Astrocyte (in vitro differentiated cells and primary cell): ENCODE data around the gene WASF1. TPM values are rescaled to one million over a fixed set of nuclear protein-coding genes. Genes with fewer than 3 reads are reported as not detected.

Source experiments
- DNase-seq: peaks from one replicate; pipeline ENCODE4 v3.0.0-alpha.2; 2010; ENCODE audit warnings: low read depth
- FAIRE-seq: peaks from 2 replicates; lab custom pipeline; 2011; peaks lifted over from hg19 to GRCh38; lab: Jason Lieb, UNC
- H2AFZ ChIP-seq: 2 replicates; pipeline ENCODE4 v1.6.0; 2012; ENCODE audit warnings: low read depth, low read length, inconsistent platforms
- H3K27ac ChIP-seq: 2 replicates; pipeline ENCODE4 v1.5.1; 2011; ENCODE audit warnings: low read depth, low read length, inconsistent platforms
- H3K27me3 ChIP-seq: 2 replicates; pipeline ENCODE4 v1.6.0; 2011; ENCODE audit warnings: low read length, inconsistent platforms; ENCODE audit not compliant: insufficient read depth
- H3K36me3 ChIP-seq: 2 replicates; pipeline ENCODE4 v1.5.1; 2011; ENCODE audit warnings: low read length, inconsistent platforms; ENCODE audit not compliant: insufficient read depth
- H3K4me1 ChIP-seq: 2 replicates; pipeline ENCODE4 v1.5.1; 2011; ENCODE audit warnings: low read length, inconsistent platforms; ENCODE audit not compliant: insufficient read depth
- H3K4me2 ChIP-seq: 2 replicates; pipeline ENCODE4 v1.6.0; 2012; ENCODE audit warnings: low read length, inconsistent platforms
- H3K4me3 ChIP-seq: 2 replicates; pipeline ENCODE4 v1.5.1; 2011; ENCODE audit warnings: low read depth, mild to moderate bottlenecking, low read length, inconsistent platforms; ENCODE audit not compliant: insufficient read depth
- H3K79me2 ChIP-seq: 2 replicates; pipeline ENCODE4 v1.6.0; 2012; ENCODE audit warnings: mild to moderate bottlenecking, low read length, inconsistent platforms; ENCODE audit not compliant: insufficient read depth
- H3K9ac ChIP-seq: 2 replicates; pipeline ENCODE4 v1.6.0; 2012; ENCODE audit warnings: mild to moderate bottlenecking, low read length, inconsistent platforms
- H3K9me3 ChIP-seq: 2 replicates; pipeline ENCODE4 v1.5.1; 2012; ENCODE audit warnings: low read depth, mild to moderate bottlenecking, low read length, inconsistent platforms; ENCODE audit not compliant: insufficient read depth
- H4K20me1 ChIP-seq: 2 replicates; pipeline ENCODE4 v1.6.0; 2012; ENCODE audit warnings: low read length, inconsistent platforms; ENCODE audit not compliant: insufficient read depth
- H3K27ac Mint-ChIP-seq: one replicate; pipeline ENCODE4 v1.8.0; 2021; ENCODE audit warnings: mild to moderate bottlenecking, mixed read lengths; ENCODE audit not compliant: unreplicated experiment
- H3K27me3 Mint-ChIP-seq: one replicate; pipeline ENCODE4 v1.8.0; 2021; ENCODE audit warnings: low read depth, mixed read lengths; ENCODE audit not compliant: unreplicated experiment
- H3K36me3 Mint-ChIP-seq: one replicate; pipeline ENCODE4 v1.8.0; 2021; ENCODE audit warnings: low read depth, mixed read lengths; ENCODE audit not compliant: unreplicated experiment
- H3K4me1 Mint-ChIP-seq: one replicate; pipeline ENCODE4 v1.8.0; 2021; ENCODE audit warnings: low read depth, mixed read lengths; ENCODE audit not compliant: unreplicated experiment
- H3K4me3 Mint-ChIP-seq: one replicate; pipeline ENCODE4 v1.8.0; 2021; ENCODE audit warnings: mild to moderate bottlenecking, moderate library complexity, mixed read lengths; ENCODE audit not compliant: unreplicated experiment
- H3K9me3 Mint-ChIP-seq: one replicate; pipeline ENCODE4 v1.8.0; 2021; ENCODE audit warnings: mild to moderate bottlenecking, mixed read lengths; ENCODE audit not compliant: unreplicated experiment
- CTCF ChIP-seq: IDR thresholded peaks from 2 replicates; pipeline ENCODE4 v1.5.1; 2011; ENCODE audit warnings: low read depth, mild to moderate bottlenecking, inconsistent platforms, low read length, moderate library complexity; ENCODE audit not compliant: insufficient read depth
- EZH2 ChIP-seq: IDR thresholded peaks from 2 replicates; pipeline ENCODE4 v1.6.1; 2012; ENCODE audit warnings: mild to moderate bottlenecking, low read length, inconsistent platforms; ENCODE audit not compliant: insufficient read depth
- total RNA-seq: library from RNA; stranded (reverse); gene quantifications from 2 replicates; pipeline ENCODE4 v1.2.1, GENCODE V29; 2021

WASF1 gene
- total RNA-seq, 1 donor from 2014 or later = 29.3 TPM

- H3K9me3 ChIP-seq = no peaks in the 10 kb centered on the region
- H3K27ac ChIP-seq = no peak overlapping the region
- H3K36me3 ChIP-seq = no peaks in the 10 kb centered on the region
- no peak overlapping the region for H3K4me3 ChIP-seq
- Mint-ChIP-seq H3K9me3 (no peaks in the 10 kb centered on the region), H3K27ac (peak overlapping the region; percentile 94), H3K4me1 (peaks cover 5% of the 10 kb centered on the region), H3K36me3 (peaks cover 10% of the 10 kb centered on the region), H3K4me3 (no peak overlapping the region), H3K27me3 (no peaks in the 10 kb centered on the region)
- no peak overlapping the region for H3K9ac ChIP-seq
- H4K20me1 ChIP-seq = no peaks in the 10 kb centered on the region
- H2AFZ ChIP-seq = no peak overlapping the region
- H3K79me2 ChIP-seq = no peaks in the 10 kb centered on the region
- H3K4me1 ChIP-seq = no peaks in the 10 kb centered on the region
- no peak for TF ChIP-seq CTCF
- no peak for TF ChIP-seq EZH2
- DNase-seq = peak; percentile 3
- no peak for FAIRE-seq
- H3K4me2 ChIP-seq = no peak overlapping the region
- H3K27me3 ChIP-seq = no peaks in the 10 kb centered on the region
Observed at GRCh38 chr6:110140650-110141049, 38.8 kb downstream of the WASF1 start.

- FAIRE-seq = no peak
- H3K27ac ChIP-seq = no peak overlapping the region
- no peak overlapping the region for H3K4me3 ChIP-seq
- H4K20me1 ChIP-seq = no peaks in the 10 kb centered on the region
- H3K9me3 ChIP-seq = no peaks in the 10 kb centered on the region
- TF ChIP-seq CTCF = no peak
- H3K4me3 Mint-ChIP-seq = no peak overlapping the region
- H3K36me3 Mint-ChIP-seq = peaks cover 8% of the 10 kb centered on the region
- H3K9me3 Mint-ChIP-seq = no peaks in the 10 kb centered on the region
- no peak overlapping the region for H3K27ac Mint-ChIP-seq
- no peak overlapping the region for H3K4me2 ChIP-seq
- H3K4me1 ChIP-seq = no peaks in the 10 kb centered on the region
- H3K9ac ChIP-seq = no peak overlapping the region
- no peaks in the 10 kb centered on the region for H3K27me3 ChIP-seq
- H3K27me3 Mint-ChIP-seq = no peaks in the 10 kb centered on the region
- DNase-seq = no peak
- peaks cover 5% of the 10 kb centered on the region for H3K4me1 Mint-ChIP-seq
- H2AFZ ChIP-seq = no peak overlapping the region
- H3K36me3 ChIP-seq = no peaks in the 10 kb centered on the region
- no peaks in the 10 kb centered on the region for H3K79me2 ChIP-seq
Observed at GRCh38 chr6:110139052-110139451, 40.4 kb downstream of the WASF1 start.

GRCh38 chr6:110137924-110138887, 41.3 kb downstream of the WASF1 start:
- H3K9me3 ChIP-seq = no peaks in the 10 kb centered on the region

More at GRCh38 chr6:110137924-110138887, 41.3 kb downstream of the WASF1 start:
- Histone ChIP-seq H3K4me3 (no peak overlapping the region), H3K27me3 (no peaks in the 10 kb centered on the region), H4K20me1 (no peaks in the 10 kb centered on the region), H2AFZ (no peak overlapping the region), H3K79me2 (no peaks in the 10 kb centered on the region), H3K9ac (no peak overlapping the region), H3K27ac (no peak overlapping the region), H3K4me1 (no peaks in the 10 kb centered on the region), H3K36me3 (no peaks in the 10 kb centered on the region), H3K4me2 (no peak overlapping the region)
- Mint-ChIP-seq H3K27me3 (no peaks in the 10 kb centered on the region), H3K27ac (no peak overlapping the region), H3K4me1 (peaks cover 5% of the 10 kb centered on the region), H3K4me3 (no peak overlapping the region), H3K9me3 (no peaks in the 10 kb centered on the region), H3K36me3 (peaks cover 7% of the 10 kb centered on the region)
- FAIRE-seq = no peak
- no peak for DNase-seq
- TF ChIP-seq CTCF (no peak), EZH2 (no peak)
